ENCODE measurements around the gene DAZAP1. TPM values are rescaled to one million over a fixed set of nuclear protein-coding genes. Genes with fewer than 3 reads are reported as not detected.

The DAZAP1 gene
- total RNA-seq, 1 experiment from 2014 or later = 360 TPM

DNA sequence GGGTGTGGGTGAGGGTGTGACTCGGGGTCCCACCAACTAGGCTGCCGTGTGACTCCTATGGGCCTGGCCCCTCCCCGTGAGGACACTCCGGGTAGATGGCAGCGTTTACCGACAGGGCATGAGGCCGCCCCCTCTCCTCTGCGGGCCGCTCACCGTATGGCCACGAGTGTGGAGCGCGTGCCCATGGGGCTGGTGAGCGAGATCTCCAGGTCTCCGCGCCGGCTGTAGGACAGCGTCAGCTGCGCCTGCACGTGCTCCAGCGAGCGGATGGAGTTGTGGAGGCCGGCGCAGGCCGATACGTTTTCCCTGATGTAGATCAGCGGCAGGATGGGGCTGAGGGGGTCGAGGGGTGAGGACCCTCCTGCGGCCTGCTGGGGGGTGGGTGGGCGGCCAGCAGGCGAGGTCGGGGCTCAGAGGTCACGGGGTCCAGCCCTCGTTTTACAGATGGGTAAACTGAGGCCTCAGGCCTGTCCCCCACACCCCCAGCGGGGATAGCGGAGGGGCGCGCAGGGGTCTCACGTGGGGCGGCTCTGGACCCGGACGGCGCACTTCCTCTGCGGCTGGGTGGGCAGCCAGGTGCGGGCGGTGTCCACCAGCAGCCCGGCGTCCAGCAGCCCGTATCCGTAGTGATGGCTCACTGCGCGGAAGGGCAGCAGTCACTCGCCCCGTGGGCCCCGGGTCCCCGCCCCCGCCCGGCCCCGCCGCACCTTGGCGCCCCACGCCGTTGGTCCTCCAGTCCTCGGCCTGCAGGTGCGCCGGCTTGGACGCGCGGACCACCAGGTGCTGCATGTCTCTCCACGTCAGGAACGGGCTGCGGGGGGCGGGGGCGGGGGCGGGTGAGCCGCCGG, 76.0 kb downstream of the DAZAP1 start (continued):
- no peak for TF ChIP-seq KAT7 (CRISPR knock-in tag; IDR thresholded peaks at IDR 0.05; ENCODE audit: borderline replicate concordance)
- no peak for TF ChIP-seq GTF2I (CRISPR knock-in tag; conservative IDR thresholded peaks at IDR 0.05)
- no peak for TF ChIP-seq EMX1 (CRISPR knock-in tag; IDR thresholded peaks at IDR 0.05)
- no peak for TF ChIP-seq SMAD3 (CRISPR knock-in tag; IDR thresholded peaks at IDR 0.05; ENCODE audit: borderline replicate concordance)
- TF ChIP-seq, protein P1, sequence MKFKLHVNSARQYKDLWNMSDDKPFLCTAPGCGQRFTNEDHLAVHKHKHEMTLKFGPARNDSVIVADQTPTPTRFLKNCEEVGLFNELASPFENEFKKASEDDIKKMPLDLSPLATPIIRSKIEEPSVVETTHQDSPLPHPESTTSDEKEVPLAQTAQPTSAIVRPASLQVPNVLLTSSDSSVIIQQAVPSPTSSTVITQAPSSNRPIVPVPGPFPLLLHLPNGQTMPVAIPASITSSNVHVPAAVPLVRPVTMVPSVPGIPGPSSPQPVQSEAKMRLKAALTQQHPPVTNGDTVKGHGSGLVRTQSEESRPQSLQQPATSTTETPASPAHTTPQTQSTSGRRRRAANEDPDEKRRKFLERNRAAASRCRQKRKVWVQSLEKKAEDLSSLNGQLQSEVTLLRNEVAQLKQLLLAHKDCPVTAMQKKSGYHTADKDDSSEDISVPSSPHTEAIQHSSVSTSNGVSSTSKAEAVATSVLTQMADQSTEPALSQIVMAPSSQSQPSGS (CRISPR knock-in tag; IDR thresholded peaks at IDR 0.05; ENCODE audit: borderline replicate concordance, low read depth) = no peak
- no peak for TF ChIP-seq SP1 (CRISPR knock-in tag; conservative IDR thresholded peaks at IDR 0.05)
- TF ChIP-seq, protein P2, sequence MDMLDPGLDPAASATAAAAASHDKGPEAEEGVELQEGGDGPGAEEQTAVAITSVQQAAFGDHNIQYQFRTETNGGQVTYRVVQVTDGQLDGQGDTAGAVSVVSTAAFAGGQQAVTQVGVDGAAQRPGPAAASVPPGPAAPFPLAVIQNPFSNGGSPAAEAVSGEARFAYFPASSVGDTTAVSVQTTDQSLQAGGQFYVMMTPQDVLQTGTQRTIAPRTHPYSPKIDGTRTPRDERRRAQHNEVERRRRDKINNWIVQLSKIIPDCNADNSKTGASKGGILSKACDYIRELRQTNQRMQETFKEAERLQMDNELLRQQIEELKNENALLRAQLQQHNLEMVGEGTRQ (CRISPR knock-in tag; IDR thresholded peaks at IDR 0.05) = no peak
- no peak for TF ChIP-seq NR1H2 (CRISPR knock-in tag; IDR thresholded peaks at IDR 0.05)
- TF ChIP-seq, protein P3, sequence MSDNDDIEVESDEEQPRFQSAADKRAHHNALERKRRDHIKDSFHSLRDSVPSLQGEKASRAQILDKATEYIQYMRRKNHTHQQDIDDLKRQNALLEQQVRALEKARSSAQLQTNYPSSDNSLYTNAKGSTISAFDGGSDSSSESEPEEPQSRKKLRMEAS (CRISPR knock-in tag; IDR thresholded peaks at IDR 0.05) = no peak
- no peak for TF ChIP-seq ESRRA (CRISPR knock-in tag; IDR thresholded peaks at IDR 0.05; ENCODE audit: borderline replicate concordance)
- TF ChIP-seq, protein P4, sequence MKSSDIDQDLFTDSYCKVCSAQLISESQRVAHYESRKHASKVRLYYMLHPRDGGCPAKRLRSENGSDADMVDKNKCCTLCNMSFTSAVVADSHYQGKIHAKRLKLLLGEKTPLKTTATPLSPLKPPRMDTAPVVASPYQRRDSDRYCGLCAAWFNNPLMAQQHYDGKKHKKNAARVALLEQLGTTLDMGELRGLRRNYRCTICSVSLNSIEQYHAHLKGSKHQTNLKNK (CRISPR knock-in tag; IDR thresholded peaks at IDR 0.05) = no peak
- TF ChIP-seq SOX15 (CRISPR knock-in tag; IDR thresholded peaks at IDR 0.05) = no peak
- TF ChIP-seq HMGA2 (CRISPR knock-in tag; IDR thresholded peaks at IDR 0.05) = no peak
- TF ChIP-seq, protein P5, sequence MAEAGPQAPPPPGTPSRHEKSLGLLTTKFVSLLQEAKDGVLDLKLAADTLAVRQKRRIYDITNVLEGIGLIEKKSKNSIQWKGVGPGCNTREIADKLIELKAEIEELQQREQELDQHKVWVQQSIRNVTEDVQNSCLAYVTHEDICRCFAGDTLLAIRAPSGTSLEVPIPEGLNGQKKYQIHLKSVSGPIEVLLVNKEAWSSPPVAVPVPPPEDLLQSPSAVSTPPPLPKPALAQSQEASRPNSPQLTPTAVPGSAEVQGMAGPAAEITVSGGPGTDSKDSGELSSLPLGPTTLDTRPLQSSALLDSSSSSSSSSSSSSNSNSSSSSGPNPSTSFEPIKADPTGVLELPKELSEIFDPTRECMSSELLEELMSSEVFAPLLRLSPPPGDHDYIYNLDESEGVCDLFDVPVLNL (CRISPR knock-in tag; IDR thresholded peaks at IDR 0.05; ENCODE audit: borderline replicate concordance, low read depth) = no peak
- TF ChIP-seq ZNF671 (CRISPR knock-in tag; IDR thresholded peaks at IDR 0.05) = no peak
- TF ChIP-seq JAZF1 (CRISPR knock-in tag; IDR thresholded peaks at IDR 0.05) = no peak
- TF ChIP-seq, protein P6, sequence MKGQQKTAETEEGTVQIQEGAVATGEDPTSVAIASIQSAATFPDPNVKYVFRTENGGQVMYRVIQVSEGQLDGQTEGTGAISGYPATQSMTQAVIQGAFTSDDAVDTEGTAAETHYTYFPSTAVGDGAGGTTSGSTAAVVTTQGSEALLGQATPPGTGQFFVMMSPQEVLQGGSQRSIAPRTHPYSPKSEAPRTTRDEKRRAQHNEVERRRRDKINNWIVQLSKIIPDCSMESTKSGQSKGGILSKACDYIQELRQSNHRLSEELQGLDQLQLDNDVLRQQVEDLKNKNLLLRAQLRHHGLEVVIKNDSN (CRISPR knock-in tag; IDR thresholded peaks at IDR 0.05) = no peak

DNA sequence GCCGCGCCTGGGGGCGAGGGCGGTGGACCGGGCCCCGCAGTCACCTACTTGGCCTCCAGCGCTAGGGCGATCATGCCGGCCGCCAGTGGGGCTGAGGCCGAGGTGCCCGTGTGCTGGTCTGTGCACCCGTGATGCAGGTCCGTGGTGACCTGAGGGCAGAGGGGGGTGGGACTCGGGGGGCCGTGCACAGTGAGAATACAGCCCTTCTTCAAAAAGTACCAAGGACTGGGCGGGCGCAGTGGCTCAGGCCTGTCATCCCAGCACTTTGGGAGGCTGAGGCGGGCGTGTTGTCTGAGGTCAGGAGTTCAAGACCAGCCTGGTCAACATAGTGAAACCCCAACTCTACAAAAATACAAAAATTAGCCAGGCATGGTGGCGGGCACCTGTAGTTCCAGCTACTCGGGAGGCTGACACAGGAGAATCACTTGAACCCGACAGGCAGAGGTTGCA, 76.6 kb downstream of the DAZAP1 start:
- H3K9me3 Mint-ChIP-seq = no peaks in the 10 kb centered on the region
- ATAC-seq = no peak
- H3K4me3 Mint-ChIP-seq = no peak overlapping the region
- DNase-seq (ENCODE audit: low spot score) = no peak
- H3K4me1 Mint-ChIP-seq = peaks cover 3% of the 10 kb centered on the region; the same call in 1 of the 2 replicates
- no peak overlapping the region for H3K27ac Mint-ChIP-seq
- POLR2A ChIA-PET = no interaction called here
- no peaks in the 10 kb centered on the region; the same call in 1 of the 2 replicates for H3K27me3 Mint-ChIP-seq (ENCODE audit: low read depth)
- no peaks in the 10 kb centered on the region; the same call in 1 of the 2 replicates for H3K36me3 Mint-ChIP-seq
- CTCF ChIA-PET = no interaction called here
- TF ChIP-seq SMAD3 (CRISPR knock-in tag; IDR thresholded peaks at IDR 0.05; ENCODE audit: borderline replicate concordance) (no peak), TEAD1 (CRISPR knock-in tag; IDR thresholded peaks at IDR 0.05) (no peak), NFYB (CRISPR knock-in tag; conservative IDR thresholded peaks at IDR 0.05; ENCODE audit: low read depth) (no peak), MXD4 (CRISPR knock-in tag; IDR thresholded peaks at IDR 0.05; ENCODE audit: borderline replicate concordance) (no peak), SMAD4 (CRISPR knock-in tag; IDR thresholded peaks at IDR 0.05) (no peak), FOXJ3 (CRISPR knock-in tag; IDR thresholded peaks at IDR 0.05; ENCODE audit: borderline replicate concordance) (no peak), CREM (CRISPR knock-in tag; IDR thresholded peaks at IDR 0.05) (no peak), ZNF317 (CRISPR knock-in tag; IDR thresholded peaks at IDR 0.05; ENCODE audit: borderline replicate concordance, low read depth) (no peak), GRHL2 (CRISPR knock-in tag; IDR thresholded peaks at IDR 0.05; ENCODE audit: insufficient replicate concordance, severe bottlenecking) (no peak), ZNF263 (CRISPR knock-in tag; IDR thresholded peaks at IDR 0.05; ENCODE audit: low read depth) (no peak)
- TF ChIP-seq, protein P7, sequence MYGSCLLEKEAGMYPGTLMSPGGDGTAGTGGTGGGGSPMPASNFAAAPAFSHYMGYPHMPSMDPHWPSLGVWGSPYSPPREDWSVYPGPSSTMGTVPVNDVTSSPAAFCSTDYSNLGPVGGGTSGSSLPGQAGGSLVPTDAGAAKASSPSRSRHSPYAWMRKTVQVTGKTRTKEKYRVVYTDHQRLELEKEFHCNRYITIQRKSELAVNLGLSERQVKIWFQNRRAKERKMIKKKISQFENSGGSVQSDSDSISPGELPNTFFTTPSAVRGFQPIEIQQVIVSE (CRISPR knock-in tag; IDR thresholded peaks at IDR 0.05; ENCODE audit: borderline replicate concordance) = no peak
- TF ChIP-seq, protein P2 (CRISPR knock-in tag; IDR thresholded peaks at IDR 0.05) = no peak
- TF ChIP-seq, protein P8, sequence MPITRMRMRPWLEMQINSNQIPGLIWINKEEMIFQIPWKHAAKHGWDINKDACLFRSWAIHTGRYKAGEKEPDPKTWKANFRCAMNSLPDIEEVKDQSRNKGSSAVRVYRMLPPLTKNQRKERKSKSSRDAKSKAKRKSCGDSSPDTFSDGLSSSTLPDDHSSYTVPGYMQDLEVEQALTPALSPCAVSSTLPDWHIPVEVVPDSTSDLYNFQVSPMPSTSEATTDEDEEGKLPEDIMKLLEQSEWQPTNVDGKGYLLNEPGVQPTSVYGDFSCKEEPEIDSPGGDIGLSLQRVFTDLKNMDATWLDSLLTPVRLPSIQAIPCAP (CRISPR knock-in tag; IDR thresholded peaks at IDR 0.05) = no peak
- TF ChIP-seq, protein P6 (CRISPR knock-in tag; IDR thresholded peaks at IDR 0.05) = no peak
